NCI-H2107 treated with DMSO at 0.1 percent for 48 hours (cell line): Measurements from ENCODE around the gene NXNL2.

Source experiments
- DNase-seq: peaks from one replicate; lab custom pipeline; 2025; ENCODE audit not compliant: unreplicated experiment; lab: John Stamatoyannopoulos, UW

The NXNL2 gene

GRCh38 chr9:88531920-88532698 lies 2.9 kb upstream of the NXNL2 start:
- DNase-seq, result no peak

- DNase-seq, result no peak
These were observed 975 bp upstream of the NXNL2 start for GRCh38 chr9:88533951-88534455.

- no peak for DNase-seq
These were observed 446 bp downstream of the NXNL2 start for GRCh38 chr9:88535226-88536022.

- DNase-seq, result no peak
These were observed 996 bp downstream of the NXNL2 start for GRCh38 chr9:88536023-88536324.

- DNase-seq, result peak; percentile 2
These were observed 2.2 kb downstream of the NXNL2 start for GRCh38 chr9:88536951-88537760.

- no peak for DNase-seq
These were observed 2.7 kb downstream of the NXNL2 start for GRCh38 chr9:88537761-88538091.

GRCh38 chr9:88538311-88539085 lies 3.5 kb downstream of the NXNL2 start:
- DNase-seq, result no peak

GRCh38 chr9:88539246-88539645 lies 4.3 kb downstream of the NXNL2 start:
- no peak for DNase-seq

- no peak for DNase-seq
These were observed 5.3 kb downstream of the NXNL2 start for GRCh38 chr9:88540251-88540763.

- no peak for DNase-seq
These were observed 9.3 kb downstream of the NXNL2 start for GRCh38 chr9:88544245-88544644.

- DNase-seq, result no peak
These were observed 16.7 kb downstream of the NXNL2 start for GRCh38 chr9:88551546-88552137.

GRCh38 chr9:88553350-88553749 lies 18.4 kb downstream of the NXNL2 start:
- DNase-seq, result no peak

GRCh38 chr9:88555268-88555980 lies 20.4 kb downstream of the NXNL2 start:
- DNase-seq, result no peak

GRCh38 chr9:88559661-88560060 lies 24.7 kb downstream of the NXNL2 start:
- DNase-seq, result no peak

- no peak for DNase-seq
These were observed 32.9 kb downstream of the NXNL2 start for GRCh38 chr9:88567870-88568269.

GRCh38 chr9:88571419-88571818 lies 36.4 kb downstream of the NXNL2 start:
- DNase-seq, result no peak

- no peak for DNase-seq
These were observed 37.7 kb downstream of the NXNL2 start for GRCh38 chr9:88572684-88573083.

- no peak for DNase-seq
These were observed 40.0 kb downstream of the NXNL2 start for GRCh38 chr9:88574953-88575352.

- DNase-seq, result no peak
These were observed 42.5 kb downstream of the NXNL2 start for GRCh38 chr9:88577256-88578120.
